GM20000 (cell line): ENCODE results near the gene MED31.
A peak's percentile ranks its signal among the peaks of the same experiment; 100 is the strongest.
"Not testable (repeated sequence)": the region's sequence is repeated elsewhere in the genome, so short reads cannot be mapped to it uniquely, and the experiment has no call there.

Experiments used
- DNase-seq: peaks from one replicate; pipeline ENCODE4 v3.0.0; 2012; ENCODE audit warnings: low spot score
- TF ChIP-seq, protein P1 (sequence below): IDR thresholded peaks from 2 replicates; pipeline ENCODE4 v1.5.1; 2012; ENCODE audit warnings: mild to moderate bottlenecking, control low read depth; ENCODE audit errors: extremely low read depth, missing control alignments

The MED31 gene

DNA sequence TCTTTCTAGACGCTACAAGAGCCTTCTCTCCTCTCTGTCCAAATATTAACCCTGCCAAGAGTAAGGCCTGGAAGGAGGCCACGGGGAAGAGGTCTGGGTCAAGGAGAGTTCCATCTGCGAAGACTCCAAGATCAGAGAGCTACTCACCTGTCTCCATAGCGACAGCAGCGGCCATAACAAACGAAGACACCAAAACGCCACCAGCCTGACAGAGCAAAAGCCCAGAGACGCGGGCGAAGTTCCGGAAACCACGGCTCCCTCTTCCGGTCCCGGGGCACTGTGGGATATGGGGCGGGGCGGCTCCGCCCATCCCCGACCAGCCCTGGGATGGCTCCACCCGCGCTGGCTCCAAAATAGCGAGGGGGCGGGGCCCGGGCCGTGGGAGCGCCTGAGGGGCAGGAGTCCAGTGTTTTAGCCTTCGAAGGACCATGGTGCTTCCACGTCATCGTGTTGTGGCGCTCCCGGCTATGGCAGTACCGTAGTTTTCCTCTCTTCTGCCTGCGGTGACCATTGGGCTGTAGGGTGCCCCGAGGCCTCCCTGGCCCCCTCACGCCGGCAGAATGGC, at the start of gene MED31, which contains the start of gene C17orf100:
Gene MED31 (minus strand): TSS at position 252 of the 565 bp plus-strand sequence. CDS start 77 bp downstream, at position 175.
Gene C17orf100 (plus strand): TSS at position 409 of the 565 bp plus-strand sequence. CDS start 152 bp downstream, at position 561.
- DNase-seq: peak; percentile 97

DNA sequence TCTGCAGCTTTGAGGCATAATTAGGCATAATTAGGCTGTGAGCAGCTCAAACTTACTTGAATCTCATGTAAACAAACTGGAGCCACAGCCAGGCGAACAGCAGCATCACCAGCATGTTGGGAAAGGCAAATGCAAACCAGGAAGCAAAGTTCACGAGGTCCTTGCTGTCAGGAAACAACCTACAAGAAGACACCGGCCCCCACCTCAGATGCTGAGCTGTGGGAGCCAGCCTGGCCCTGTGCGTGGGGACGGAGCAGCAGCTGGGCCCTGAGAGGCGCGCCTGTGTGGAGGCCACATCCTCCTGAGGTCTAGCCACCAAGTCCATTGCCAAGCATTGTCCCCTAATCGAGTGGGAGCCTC, 49.5 kb upstream of the MED31 start:
- DNase-seq: no peak
- TF ChIP-seq, protein P1, sequence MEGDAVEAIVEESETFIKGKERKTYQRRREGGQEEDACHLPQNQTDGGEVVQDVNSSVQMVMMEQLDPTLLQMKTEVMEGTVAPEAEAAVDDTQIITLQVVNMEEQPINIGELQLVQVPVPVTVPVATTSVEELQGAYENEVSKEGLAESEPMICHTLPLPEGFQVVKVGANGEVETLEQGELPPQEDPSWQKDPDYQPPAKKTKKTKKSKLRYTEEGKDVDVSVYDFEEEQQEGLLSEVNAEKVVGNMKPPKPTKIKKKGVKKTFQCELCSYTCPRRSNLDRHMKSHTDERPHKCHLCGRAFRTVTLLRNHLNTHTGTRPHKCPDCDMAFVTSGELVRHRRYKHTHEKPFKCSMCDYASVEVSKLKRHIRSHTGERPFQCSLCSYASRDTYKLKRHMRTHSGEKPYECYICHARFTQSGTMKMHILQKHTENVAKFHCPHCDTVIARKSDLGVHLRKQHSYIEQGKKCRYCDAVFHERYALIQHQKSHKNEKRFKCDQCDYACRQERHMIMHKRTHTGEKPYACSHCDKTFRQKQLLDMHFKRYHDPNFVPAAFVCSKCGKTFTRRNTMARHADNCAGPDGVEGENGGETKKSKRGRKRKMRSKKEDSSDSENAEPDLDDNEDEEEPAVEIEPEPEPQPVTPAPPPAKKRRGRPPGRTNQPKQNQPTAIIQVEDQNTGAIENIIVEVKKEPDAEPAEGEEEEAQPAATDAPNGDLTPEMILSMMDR: no peak

More for the DNA sequence above, at the start of gene MED31, which contains the start of gene C17orf100:
- TF ChIP-seq, protein P1: no peak

DNA sequence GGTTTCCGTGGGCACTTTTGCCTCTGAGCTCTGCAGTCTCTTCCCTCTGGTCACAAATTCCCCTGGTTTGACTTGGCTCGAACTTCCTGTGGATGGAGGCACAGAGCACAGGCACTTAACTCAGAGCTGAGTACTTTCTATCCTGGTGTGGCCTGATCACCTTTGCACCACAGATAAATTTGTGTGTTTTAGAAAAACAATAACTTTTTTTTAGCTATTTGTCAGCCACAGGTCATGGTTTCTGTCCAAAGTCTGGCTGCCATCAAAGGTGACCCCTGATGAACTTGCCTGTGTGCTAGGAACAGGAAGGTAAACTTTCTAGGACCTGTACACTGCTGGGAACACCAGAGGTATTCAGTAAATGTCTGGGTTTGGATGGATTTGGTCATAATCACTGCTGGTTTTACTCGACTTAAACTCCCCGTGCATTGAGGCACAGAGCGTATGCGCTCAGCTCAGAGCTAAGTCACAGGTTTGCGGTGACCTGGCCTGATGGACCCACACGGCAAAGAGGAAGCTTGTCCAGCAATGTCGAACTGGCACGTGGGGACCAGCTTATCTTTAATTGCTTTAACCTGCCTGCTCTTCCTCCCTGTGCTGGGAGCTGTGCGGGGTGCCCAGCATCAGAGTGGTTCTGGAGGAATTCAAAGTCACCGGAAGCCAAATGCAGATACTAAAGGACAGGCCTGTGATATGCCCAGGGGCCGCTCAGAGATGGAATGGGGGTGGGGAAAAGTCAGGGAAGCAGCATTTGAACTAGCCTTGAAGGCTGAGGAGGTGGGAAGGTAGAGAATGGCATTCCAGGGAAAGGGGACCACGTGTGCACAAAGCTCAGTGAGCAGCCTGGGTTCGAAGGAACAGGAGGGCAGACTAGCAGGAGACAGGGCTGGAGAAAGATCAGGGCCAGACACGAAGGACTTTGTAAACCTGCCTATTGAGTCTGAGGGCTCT, 48.9 kb upstream of the MED31 start:
- TF ChIP-seq, protein P1: no peak
- DNase-seq: no peak

DNA sequence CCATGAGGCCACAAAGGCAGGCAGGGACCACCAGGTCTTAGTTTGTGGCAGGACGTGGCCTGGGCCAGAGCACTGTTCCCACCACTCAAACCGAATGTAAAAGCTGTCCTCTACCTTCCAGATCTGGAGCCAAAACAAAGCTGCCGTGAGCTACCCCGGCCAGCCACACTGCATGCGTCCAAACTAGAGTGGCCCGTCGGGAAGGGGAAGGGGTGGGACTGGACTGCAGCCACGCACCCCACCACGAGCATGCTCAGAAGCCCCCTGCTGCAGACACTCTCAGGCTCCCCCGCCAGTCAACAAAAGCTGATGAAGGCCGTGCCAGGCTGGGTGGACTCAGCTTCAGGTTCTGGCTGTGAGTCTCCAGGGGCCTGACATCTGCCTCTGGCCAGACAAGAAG, 46.6 kb upstream of the MED31 start:
- TF ChIP-seq, protein P1: no peak
- no peak for DNase-seq

DNA sequence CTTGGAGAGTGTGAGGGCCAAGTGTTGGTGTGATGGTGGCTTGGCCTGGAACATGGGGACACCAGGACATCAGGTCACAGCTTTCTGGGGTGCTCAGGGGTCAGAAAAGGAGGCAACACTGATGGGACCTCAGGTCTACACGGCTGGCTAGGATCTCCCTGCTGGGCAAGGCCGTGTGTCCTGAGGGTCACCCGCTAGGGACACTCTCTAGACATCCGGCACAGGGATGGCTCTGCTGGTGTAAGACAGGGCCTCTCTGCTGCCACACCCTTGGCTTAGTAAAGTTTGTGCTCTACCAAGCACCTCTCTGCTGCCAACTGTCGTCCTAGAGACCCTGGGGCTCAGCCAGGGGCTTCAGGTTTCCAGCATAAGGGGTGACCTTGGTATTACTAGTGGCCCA, 45.5 kb upstream of the MED31 start:
- TF ChIP-seq, protein P1: no peak
- no peak for DNase-seq

DNA sequence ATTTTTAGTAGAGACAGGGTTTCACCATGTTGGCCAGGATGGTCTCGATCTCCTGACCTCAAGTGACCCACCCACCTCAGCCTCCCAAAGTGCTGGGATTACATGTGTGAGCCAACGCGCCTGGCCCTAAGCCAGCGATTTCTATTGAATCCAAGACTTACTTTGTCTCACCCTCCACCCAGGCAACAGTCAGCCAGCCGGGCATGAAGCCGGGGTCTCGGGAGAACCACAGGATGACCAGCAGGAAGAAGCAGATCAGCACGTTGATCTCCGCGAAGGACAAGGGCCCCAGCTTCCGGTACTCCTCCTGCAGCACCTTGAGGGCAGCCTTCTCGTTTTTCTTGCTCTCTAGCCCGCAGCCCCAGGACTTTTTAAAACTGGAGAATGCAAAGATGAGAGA, 44.2 kb upstream of the MED31 start:
- TF ChIP-seq, protein P1: no peak
- DNase-seq: no peak

DNA sequence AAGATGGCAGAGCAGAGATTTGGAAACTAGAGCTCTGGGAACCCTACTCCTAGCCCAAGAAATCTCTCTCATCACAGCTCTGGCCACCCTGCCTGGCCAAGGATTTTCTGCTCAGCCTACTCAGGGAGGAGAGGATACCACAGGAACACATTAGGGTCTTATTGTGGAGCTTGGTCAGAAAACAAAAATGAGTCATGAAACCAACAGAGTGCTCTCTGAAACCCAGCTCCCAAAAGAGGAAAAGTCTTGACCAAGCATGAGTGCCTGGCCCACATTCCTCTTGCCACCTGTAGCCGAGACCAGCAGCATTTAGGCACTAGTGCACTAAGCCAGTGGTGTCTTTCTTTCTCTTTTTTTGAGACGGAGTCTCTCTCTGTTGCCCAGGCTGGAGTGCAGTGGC, 43.6 kb upstream of the MED31 start:
- no peak for DNase-seq
- TF ChIP-seq, protein P1: no peak

- not testable (repeated sequence) for DNase-seq
These were observed 40.6 kb upstream of the MED31 start for GRCh38 chr17:6691958-6692357.
